ENCODE results near the gene NKX6-1.

Gene NKX6-1

GRCh38 chr4:84498935-84499623 lies at the start of gene NKX6-1:
NKX6-1 (minus strand) TSS chr4:84499292; CDS start chr4:84498228, 1,064 bp downstream.
- DNase-seq, result peak; percentile 94

GRCh38 chr4:84547211-84547610 lies 48.1 kb upstream of the NKX6-1 start:
- DNase-seq, result no peak

GRCh38 chr4:84545093-84545492 lies 46.0 kb upstream of the NKX6-1 start:
- no peak for DNase-seq

GRCh38 chr4:84535901-84536300 lies 36.8 kb upstream of the NKX6-1 start:
- no peak for DNase-seq

GRCh38 chr4:84531689-84532088 lies 32.6 kb upstream of the NKX6-1 start:
- DNase-seq, result no peak

GRCh38 chr4:84530871-84531270 lies 31.8 kb upstream of the NKX6-1 start:
- no peak for DNase-seq

GRCh38 chr4:84530454-84530853 lies 31.4 kb upstream of the NKX6-1 start:
- DNase-seq, result no peak

- DNase-seq, result no peak
Measured at GRCh38 chr4:84529169-84529751, 30.2 kb upstream of the NKX6-1 start.

GRCh38 chr4:84527391-84527790 lies 28.3 kb upstream of the NKX6-1 start:
- no peak for DNase-seq

GRCh38 chr4:84515075-84515474 lies 16.0 kb upstream of the NKX6-1 start:
- no peak for DNase-seq

- DNase-seq, result no peak
Measured at GRCh38 chr4:84512277-84512676, 13.2 kb upstream of the NKX6-1 start.

GRCh38 chr4:84511703-84512102 lies 12.6 kb upstream of the NKX6-1 start:
- DNase-seq, result no peak

- no peak for DNase-seq
Measured at GRCh38 chr4:84507941-84508340, 8.8 kb upstream of the NKX6-1 start.

GRCh38 chr4:84504821-84505220 lies 5.7 kb upstream of the NKX6-1 start:
- DNase-seq, result no peak

- peak; percentile 43 for DNase-seq
Measured at GRCh38 chr4:84503495-84504437, 4.7 kb upstream of the NKX6-1 start.

- no peak for DNase-seq
Measured at GRCh38 chr4:84502955-84503373, 3.9 kb upstream of the NKX6-1 start.

- no peak for DNase-seq
Measured at GRCh38 chr4:84502333-84502954, 3.4 kb upstream of the NKX6-1 start.

- no peak for DNase-seq
Measured at GRCh38 chr4:84501721-84502267, 2.7 kb upstream of the NKX6-1 start.

- DNase-seq, result no peak
Measured at GRCh38 chr4:84501202-84501503, 2.1 kb upstream of the NKX6-1 start.

- DNase-seq, result no peak
Measured at GRCh38 chr4:84500386-84501201, 1.5 kb upstream of the NKX6-1 start.

- DNase-seq, result peak; percentile 49
Measured at GRCh38 chr4:84499624-84499982, 511 bp upstream of the NKX6-1 start.
